Measurements from ENCODE around the gene FLRT2. TPM values are rescaled to one million over a fixed set of nuclear protein-coding genes. Genes with fewer than 3 reads are reported as not detected.

The FLRT2 gene
- total RNA-seq, 1 experiment from 2014 or later = 2.1 TPM

DNA sequence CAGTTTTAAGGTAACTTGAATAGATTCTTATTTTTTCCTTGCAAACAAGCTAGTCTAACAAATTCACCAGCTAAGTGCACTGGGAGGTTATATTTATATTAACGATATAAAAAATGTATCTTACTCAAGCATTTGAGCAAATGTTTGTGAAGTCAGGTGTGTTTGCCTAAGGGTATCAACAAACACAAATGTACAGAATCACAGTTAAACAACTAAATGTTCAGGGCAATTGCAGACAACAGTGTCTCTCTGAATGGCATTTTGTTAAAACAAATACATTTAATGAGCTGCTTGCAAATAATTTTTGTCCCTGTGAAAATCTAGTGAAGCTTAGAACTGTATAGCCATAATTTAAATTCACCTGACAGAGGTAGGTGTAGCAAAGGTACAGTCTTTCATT is 28.2 kb upstream of the FLRT2 start:
- Histone ChIP-seq H3K27ac (no peak overlapping the region), H3K9me2 (ENCODE audit: insufficient read depth) (no peaks in the 10 kb centered on the region), H3K36me3 (ENCODE audit: low read depth) (no peaks in the 10 kb centered on the region), H3K4me2 (no peak overlapping the region), H3K27me3 (ENCODE audit: insufficient read depth, low read depth) (no peaks in the 10 kb centered on the region), H3K4me3 (no peak overlapping the region), H3K4me1 (replicated peaks; ENCODE audit: insufficient read depth) (no peaks in the 10 kb centered on the region), H2AFZ (no peak overlapping the region), H3K79me2 (ENCODE audit: low read depth) (no peaks in the 10 kb centered on the region), H3K9me3 (ENCODE audit: insufficient read depth, low read depth) (no peaks in the 10 kb centered on the region), H3F3A (ENCODE audit: insufficient read depth, low read depth) (no peaks in the 10 kb centered on the region), H4K20me1 (ENCODE audit: insufficient read depth) (no peaks in the 10 kb centered on the region)
- TF ChIP-seq CTCF (conservative IDR thresholded peaks at IDR 0.05) (no peak), EZH2 (IDR thresholded peaks at IDR 0.05; ENCODE audit: low read depth) (no peak)
- ChIA-PET POLR2A (ENCODE audit: unreplicated experiment) (no interaction called here), CTCF (no interaction called here)
- no TSS peak for BruUV-seq (replicated peaks)
- intact Hi-C loops (cut with micrococcal nuclease; ENCODE audit: unreplicated experiment) = no loop called here
- no peak for DNase-seq

DNA sequence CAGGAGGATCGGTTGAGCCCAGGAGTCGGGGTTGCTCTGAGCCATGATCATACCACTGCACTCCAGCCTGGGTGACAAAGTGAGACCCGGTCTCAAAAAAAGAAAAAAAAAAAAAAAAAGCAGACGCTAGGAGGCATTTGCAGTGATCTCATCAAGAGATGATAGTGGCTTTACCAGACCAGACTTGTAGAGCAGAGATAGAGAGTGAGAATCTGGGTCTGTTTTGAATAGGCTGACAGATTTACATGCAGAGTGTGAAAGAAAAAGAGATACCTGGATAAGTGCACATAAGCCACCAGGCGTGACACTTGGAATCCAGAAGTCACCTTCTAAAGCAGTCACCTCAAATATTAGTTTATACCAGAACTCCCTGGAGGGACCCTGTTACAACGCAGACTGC is 21.1 kb upstream of the FLRT2 start:
- no peak overlapping the region for H3K4me2 ChIP-seq

GRCh38 chr14:85512451-85512850 is 17.5 kb upstream of the FLRT2 start:
- H3K4me2 ChIP-seq = no peak overlapping the region
- H3K9me2 ChIP-seq (ENCODE audit: insufficient read depth) = no peaks in the 10 kb centered on the region
- DNase-seq = no peak
- H3K27me3 ChIP-seq (ENCODE audit: insufficient read depth, low read depth) = no peaks in the 10 kb centered on the region
- H3K4me3 ChIP-seq = no peak overlapping the region
- H3K79me2 ChIP-seq (ENCODE audit: low read depth) = no peaks in the 10 kb centered on the region
- H3F3A ChIP-seq (ENCODE audit: insufficient read depth, low read depth) = no peaks in the 10 kb centered on the region
- intact Hi-C loops (cut with micrococcal nuclease; ENCODE audit: unreplicated experiment) = no loop called here
- ChIA-PET POLR2A (ENCODE audit: unreplicated experiment) (no interaction called here), CTCF (no interaction called here)
- H3K36me3 ChIP-seq (ENCODE audit: low read depth) = no peaks in the 10 kb centered on the region
- H3K9me3 ChIP-seq (ENCODE audit: insufficient read depth, low read depth) = no peaks in the 10 kb centered on the region
- no peaks in the 10 kb centered on the region for H3K4me1 ChIP-seq (replicated peaks; ENCODE audit: insufficient read depth)
- H2AFZ ChIP-seq = no peak overlapping the region
- no peaks in the 10 kb centered on the region for H4K20me1 ChIP-seq (ENCODE audit: insufficient read depth)
- TF ChIP-seq EZH2 (IDR thresholded peaks at IDR 0.05; ENCODE audit: low read depth) (no peak), CTCF (conservative IDR thresholded peaks at IDR 0.05) (no peak)
- BruUV-seq (replicated peaks) = no TSS peak
- H3K27ac ChIP-seq = no peak overlapping the region

More for the DNA sequence above, 21.1 kb upstream of the FLRT2 start:
- Histone ChIP-seq H3K9me3 (ENCODE audit: insufficient read depth, low read depth) (no peaks in the 10 kb centered on the region), H3F3A (ENCODE audit: insufficient read depth, low read depth) (no peaks in the 10 kb centered on the region), H3K79me2 (ENCODE audit: low read depth) (no peaks in the 10 kb centered on the region), H3K4me3 (no peak overlapping the region), H3K4me1 (replicated peaks; ENCODE audit: insufficient read depth) (no peaks in the 10 kb centered on the region), H3K9me2 (ENCODE audit: insufficient read depth) (no peaks in the 10 kb centered on the region), H3K36me3 (ENCODE audit: low read depth) (no peaks in the 10 kb centered on the region), H3K27me3 (ENCODE audit: insufficient read depth, low read depth) (no peaks in the 10 kb centered on the region), H3K27ac (no peak overlapping the region), H2AFZ (no peak overlapping the region), H4K20me1 (ENCODE audit: insufficient read depth) (no peaks in the 10 kb centered on the region)
- ChIA-PET POLR2A (ENCODE audit: unreplicated experiment) (no interaction called here), CTCF (no interaction called here)
- TF ChIP-seq CTCF (conservative IDR thresholded peaks at IDR 0.05) (no peak), EZH2 (IDR thresholded peaks at IDR 0.05; ENCODE audit: low read depth) (no peak)
- intact Hi-C loops (cut with micrococcal nuclease; ENCODE audit: unreplicated experiment) = no loop called here
- no peak for DNase-seq
- BruUV-seq (replicated peaks) = no TSS peak
